Eye (tissue), 1 donor: ENCODE data around the gene PIK3CB.
"Not testable (repeated sequence)": the region's sequence is repeated elsewhere in the genome, so short reads cannot be mapped to it uniquely, and the experiment has no call there.

Experiments
- DNase-seq: peaks from one replicate; pipeline ENCODE4 v3.0.0-alpha.2; 2015

The PIK3CB gene

GRCh38 chr3:138732456-138732855, 102.3 kb downstream of the PIK3CB start:
- DNase-seq: no peak

- DNase-seq: no peak
These were observed 107.6 kb downstream of the PIK3CB start for GRCh38 chr3:138726946-138727730.

GRCh38 chr3:138726042-138726441, 108.7 kb downstream of the PIK3CB start:
- not testable (repeated sequence) for DNase-seq

GRCh38 chr3:138725116-138725515, 109.6 kb downstream of the PIK3CB start:
- DNase-seq: no peak

- peak; percentile 23 for DNase-seq
These were observed 110.3 kb downstream of the PIK3CB start for GRCh38 chr3:138724443-138724842.

GRCh38 chr3:138718849-138719248, 115.9 kb downstream of the PIK3CB start:
- no peak for DNase-seq

GRCh38 chr3:138717348-138717747, 117.4 kb downstream of the PIK3CB start:
- DNase-seq: no peak

GRCh38 chr3:138712086-138712485, 122.6 kb downstream of the PIK3CB start:
- DNase-seq: no peak

- DNase-seq: no peak
These were observed 129.1 kb downstream of the PIK3CB start for GRCh38 chr3:138705675-138706074.

- DNase-seq: no peak
These were observed 137.9 kb downstream of the PIK3CB start for GRCh38 chr3:138696666-138697370.

GRCh38 chr3:138694287-138695007, 140.3 kb downstream of the PIK3CB start:
- DNase-seq: peak; percentile 28

GRCh38 chr3:138692152-138692551, 142.6 kb downstream of the PIK3CB start:
- DNase-seq: no peak

- DNase-seq: no peak
These were observed 143.4 kb downstream of the PIK3CB start for GRCh38 chr3:138691351-138691750.

GRCh38 chr3:138690036-138690435, 144.7 kb downstream of the PIK3CB start:
- no peak for DNase-seq

GRCh38 chr3:138688871-138689299, 145.8 kb downstream of the PIK3CB start:
- DNase-seq: no peak

- DNase-seq: no peak
These were observed 147.5 kb downstream of the PIK3CB start for GRCh38 chr3:138687236-138687635.

GRCh38 chr3:138686771-138687221, 147.9 kb downstream of the PIK3CB start:
- peak; percentile 6 for DNase-seq

GRCh38 chr3:138684396-138684795, 150.3 kb downstream of the PIK3CB start:
- DNase-seq: no peak

GRCh38 chr3:138682648-138683047, 152.1 kb downstream of the PIK3CB start:
- no peak for DNase-seq

- DNase-seq: no peak
These were observed 153.1 kb downstream of the PIK3CB start for GRCh38 chr3:138681463-138682220.

GRCh38 chr3:138680974-138681373, 153.8 kb downstream of the PIK3CB start:
- DNase-seq: not testable (repeated sequence)

- DNase-seq: no peak
These were observed 155.8 kb downstream of the PIK3CB start for GRCh38 chr3:138678874-138679392.
